Cardiac muscle cell (in vitro differentiated cells and primary cell): ENCODE results near the gene HDDC3. TPM values are rescaled to one million over a fixed set of nuclear protein-coding genes. Genes with fewer than 3 reads are reported as not detected.

Experiments used
- DNase-seq, 2 donors: peaks; one replicate each; pipeline versions ENCODE4 v3.0.0 to v3.0.0-alpha.2; 2010 to 2017; ENCODE audit warnings: low read depth in 1 of 2, low spot score in 1 of 2
- H3K27ac ChIP-seq: fragments of 200-600 bp; sonication (generic); 2 replicates; pipeline ENCODE4 v1.5.1; 2016
- H3K27me3 ChIP-seq: fragments of 200-600 bp; sonication (generic); 2 replicates; pipeline ENCODE4 v1.6.0; 2016; ENCODE audit warnings: control low read depth
- H3K36me3 ChIP-seq: fragments of 200-600 bp; sonication (generic); 2 replicates; pipeline ENCODE4 v1.5.1; 2016; ENCODE audit warnings: control low read depth
- H3K4me1 ChIP-seq: fragments of 200-600 bp; sonication (generic); 2 replicates; pipeline ENCODE4 v1.8.1; 2017; ENCODE audit warnings: low read depth, mild to moderate bottlenecking, mixed run types
- H3K4me3 ChIP-seq: fragments of 200-600 bp; sonication (generic); 2 replicates; pipeline ENCODE4 v1.5.1; 2016; ENCODE audit warnings: mild to moderate bottlenecking
- H3K9me3 ChIP-seq: fragments of 200-600 bp; sonication (generic); 2 replicates; pipeline ENCODE4 v1.5.1; 2017; ENCODE audit warnings: low read depth, mild to moderate bottlenecking, control low read depth
- polyA plus RNA-seq: library from polyadenylated mRNA; unstranded; fragments of >200 nt; fragmentation: Nextera tagmentation; extraction: Ambion mirVana; gene quantifications from 2 replicates; pipeline ENCODE4 v1.2.1, GENCODE V29; 2016
- total RNA-seq: library from RNA; depleted of rRNA; stranded (reverse); fragments of >200 nt; gene quantifications from 2 replicates; pipeline ENCODE4 v1.2.3, GENCODE V29; 2016
- TF ChIP-seq, protein P1 (sequence below): IDR thresholded peaks from 2 replicates; pipeline ENCODE4 v1.5.1; 2012; ENCODE audit warnings: low read depth, mild to moderate bottlenecking, low read length

The HDDC3 gene
- total and polyA plus RNA-seq, 2 experiments from 2014 or later = 22.5 to 32.5 TPM

DNA sequence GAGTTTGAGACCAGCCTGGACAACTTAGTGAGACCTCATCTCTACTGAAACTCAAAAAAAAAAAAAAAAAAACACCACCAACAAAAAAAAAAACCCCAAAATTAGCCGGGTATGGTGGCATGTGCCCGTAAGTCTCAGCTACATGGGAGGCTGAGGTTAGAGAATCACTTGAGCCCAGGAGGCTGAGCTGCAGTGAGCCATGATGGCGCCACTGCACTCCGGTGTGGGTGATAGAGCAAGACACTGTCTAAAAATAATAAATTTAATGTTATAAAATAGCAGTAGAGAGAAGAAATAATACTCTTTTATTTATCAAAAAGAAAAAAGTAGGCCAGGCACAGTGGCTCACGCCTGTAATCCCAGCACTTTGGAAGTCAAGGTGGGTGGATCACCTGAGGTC lies 39.8 kb upstream of the HDDC3 start:
- peaks cover 49% of the 10 kb centered on the region for H3K36me3 ChIP-seq
- no peaks in the 10 kb centered on the region for H3K9me3 ChIP-seq
- H3K27me3 ChIP-seq = no peaks in the 10 kb centered on the region
- H3K27ac ChIP-seq = no peak overlapping the region
- DNase-seq = no peak
- TF ChIP-seq, protein P1, sequence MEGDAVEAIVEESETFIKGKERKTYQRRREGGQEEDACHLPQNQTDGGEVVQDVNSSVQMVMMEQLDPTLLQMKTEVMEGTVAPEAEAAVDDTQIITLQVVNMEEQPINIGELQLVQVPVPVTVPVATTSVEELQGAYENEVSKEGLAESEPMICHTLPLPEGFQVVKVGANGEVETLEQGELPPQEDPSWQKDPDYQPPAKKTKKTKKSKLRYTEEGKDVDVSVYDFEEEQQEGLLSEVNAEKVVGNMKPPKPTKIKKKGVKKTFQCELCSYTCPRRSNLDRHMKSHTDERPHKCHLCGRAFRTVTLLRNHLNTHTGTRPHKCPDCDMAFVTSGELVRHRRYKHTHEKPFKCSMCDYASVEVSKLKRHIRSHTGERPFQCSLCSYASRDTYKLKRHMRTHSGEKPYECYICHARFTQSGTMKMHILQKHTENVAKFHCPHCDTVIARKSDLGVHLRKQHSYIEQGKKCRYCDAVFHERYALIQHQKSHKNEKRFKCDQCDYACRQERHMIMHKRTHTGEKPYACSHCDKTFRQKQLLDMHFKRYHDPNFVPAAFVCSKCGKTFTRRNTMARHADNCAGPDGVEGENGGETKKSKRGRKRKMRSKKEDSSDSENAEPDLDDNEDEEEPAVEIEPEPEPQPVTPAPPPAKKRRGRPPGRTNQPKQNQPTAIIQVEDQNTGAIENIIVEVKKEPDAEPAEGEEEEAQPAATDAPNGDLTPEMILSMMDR = no peak
- H3K4me3 ChIP-seq = no peak overlapping the region
- no peaks in the 10 kb centered on the region for H3K4me1 ChIP-seq

DNA sequence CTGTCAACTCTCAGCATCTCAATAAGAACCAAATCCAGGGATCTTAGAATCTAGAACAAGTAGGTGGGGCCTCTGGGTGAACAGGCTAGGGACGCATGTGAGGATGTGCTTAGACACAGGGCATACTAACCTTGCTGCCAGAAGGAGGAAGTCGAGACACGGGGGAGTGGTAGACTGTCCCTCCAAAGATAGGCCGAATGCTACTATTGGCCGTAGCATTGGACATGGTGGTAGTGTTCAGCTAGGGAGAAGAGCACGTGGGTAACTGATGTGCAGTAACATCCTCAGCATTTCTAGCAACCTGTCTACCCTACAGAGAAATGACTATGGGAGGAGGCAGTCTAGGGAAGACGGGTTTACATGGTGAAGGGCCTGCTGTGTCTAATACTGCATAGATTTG lies 37.9 kb upstream of the HDDC3 start:
- H3K36me3 ChIP-seq = peaks cover 50% of the 10 kb centered on the region
- no peaks in the 10 kb centered on the region for H3K9me3 ChIP-seq
- no peak overlapping the region for H3K27ac ChIP-seq
- no peak overlapping the region for H3K4me3 ChIP-seq
- no peaks in the 10 kb centered on the region for H3K27me3 ChIP-seq
- TF ChIP-seq, protein P1 = no peak
- no peaks in the 10 kb centered on the region for H3K4me1 ChIP-seq
- no peak for DNase-seq

DNA sequence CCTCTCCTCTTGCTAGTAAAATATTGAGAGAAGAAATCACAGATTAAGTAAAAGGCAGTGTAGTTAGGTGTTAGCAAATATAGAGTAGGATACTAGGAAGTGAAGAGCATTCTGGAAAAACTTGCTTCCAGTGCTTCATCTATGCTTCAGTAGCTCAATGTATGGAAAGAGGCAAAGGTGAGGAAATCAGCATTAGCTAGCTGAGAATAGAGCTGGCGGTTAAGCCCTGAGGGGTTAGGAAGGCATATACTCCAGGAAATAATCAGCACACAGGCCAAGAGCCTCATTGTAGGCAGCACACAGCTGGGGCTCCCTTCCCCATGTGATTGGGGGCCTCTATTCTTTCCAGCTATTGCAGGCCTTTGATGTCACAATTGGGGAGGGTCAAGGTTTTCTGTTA lies 36.1 kb upstream of the HDDC3 start:
- no peak overlapping the region for H3K27ac ChIP-seq
- TF ChIP-seq, protein P1 = no peak
- peaks cover 39% of the 10 kb centered on the region for H3K36me3 ChIP-seq
- no peak overlapping the region for H3K4me3 ChIP-seq
- no peaks in the 10 kb centered on the region for H3K4me1 ChIP-seq
- DNase-seq = no peak
- no peaks in the 10 kb centered on the region for H3K27me3 ChIP-seq
- H3K9me3 ChIP-seq = no peaks in the 10 kb centered on the region

DNA sequence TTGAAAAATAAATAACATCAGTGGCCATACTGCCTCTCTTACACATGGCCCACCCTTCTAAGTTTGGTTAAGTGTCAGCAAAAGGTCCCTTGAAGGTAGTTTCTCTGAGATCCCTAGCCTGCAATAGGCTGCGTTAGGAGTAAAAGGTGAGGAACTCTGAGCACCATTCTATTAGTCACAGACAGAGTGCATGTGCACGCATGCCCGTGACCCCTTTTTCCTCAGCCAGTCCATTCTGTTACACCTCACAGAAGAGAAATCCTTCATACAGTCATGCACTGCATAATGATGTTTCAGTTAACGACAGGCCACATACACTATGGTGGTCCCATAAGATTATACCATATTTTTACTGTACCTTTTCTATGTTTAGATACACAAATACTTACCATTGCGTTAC lies 34.9 kb upstream of the HDDC3 start:
- Histone ChIP-seq H3K27ac (no peak overlapping the region), H3K4me1 (no peaks in the 10 kb centered on the region), H3K36me3 (peaks cover 43% of the 10 kb centered on the region), H3K27me3 (no peaks in the 10 kb centered on the region), H3K4me3 (no peak overlapping the region), H3K9me3 (no peaks in the 10 kb centered on the region)
- no peak for DNase-seq
- TF ChIP-seq, protein P1 = no peak

DNA sequence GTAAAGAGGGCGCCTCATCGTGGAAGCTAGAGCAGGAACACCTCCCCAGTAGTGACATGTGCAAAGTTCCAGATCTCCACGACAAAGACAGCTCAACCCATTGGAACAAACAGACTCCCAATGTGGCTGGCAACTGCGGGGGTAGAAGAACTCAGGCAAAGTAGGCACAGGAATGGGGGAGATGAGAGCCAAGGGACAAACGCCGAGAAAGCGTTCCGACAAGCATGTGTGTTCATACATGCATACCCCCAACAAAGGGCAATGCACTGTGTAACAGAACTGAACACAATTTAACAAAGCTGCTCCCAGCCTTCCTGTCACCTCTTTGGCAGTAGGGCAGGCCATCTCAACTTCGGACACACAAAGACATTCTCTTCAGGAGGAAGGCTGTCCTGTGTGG lies 33.9 kb upstream of the HDDC3 start:
- DNase-seq = no peak
- H3K4me1 ChIP-seq = no peaks in the 10 kb centered on the region
- H3K27ac ChIP-seq = no peak overlapping the region
- no peak overlapping the region for H3K4me3 ChIP-seq
- no peaks in the 10 kb centered on the region for H3K27me3 ChIP-seq
- no peaks in the 10 kb centered on the region for H3K9me3 ChIP-seq
- H3K36me3 ChIP-seq = peaks cover 47% of the 10 kb centered on the region
- TF ChIP-seq, protein P1 = no peak

DNA sequence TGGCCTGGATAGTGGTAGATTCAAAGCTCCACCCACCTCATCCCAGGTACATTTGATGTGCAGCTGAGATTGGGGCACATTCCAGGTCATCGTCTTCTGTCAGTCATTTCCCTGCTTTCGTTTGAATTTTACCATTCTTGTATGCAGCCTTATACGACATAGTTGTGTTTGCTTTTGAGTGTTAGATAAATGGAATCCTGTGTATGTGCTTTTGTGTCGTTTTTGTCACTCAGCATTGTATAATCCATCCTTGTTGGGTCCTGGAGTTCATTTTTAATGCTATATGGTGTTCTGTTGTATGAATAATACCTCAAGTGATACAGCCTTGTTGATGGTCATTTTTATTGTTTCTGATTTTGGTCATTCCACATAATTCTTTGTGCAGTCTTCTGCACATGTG lies 29.7 kb upstream of the HDDC3 start:
- no peak for DNase-seq
- no peaks in the 10 kb centered on the region for H3K4me1 ChIP-seq
- no peak overlapping the region for H3K27ac ChIP-seq
- H3K9me3 ChIP-seq = no peaks in the 10 kb centered on the region
- H3K4me3 ChIP-seq = no peak overlapping the region
- TF ChIP-seq, protein P1 = no peak
- H3K27me3 ChIP-seq = no peaks in the 10 kb centered on the region
- H3K36me3 ChIP-seq = peaks cover 20% of the 10 kb centered on the region
